HCT116 (cell line): ENCODE measurements around the gene KANK4. TPM values are rescaled to one million over a fixed set of nuclear protein-coding genes. Genes with fewer than 3 reads are reported as not detected.

Source experiments
- ATAC-seq: fragments of 200-7000 bp; cut with Tn5 transposase; 2 replicates; pipeline ENCODE4 v1.9.1; 2020; ENCODE audit warnings: mild to moderate bottlenecking, moderate library complexity
- BruUV-seq: library from RNA; stranded (reverse); fragments of 400-500 nt; replicated peaks from 2 replicates; lab custom pipeline; 2021; lab: Mats Ljungman, UMichigan
- CTCF ChIA-PET: fragments of 300-600 bp; sonication (Branson Sonifier 250); formaldehyde crosslinking; loops from one replicate; lab custom pipeline; 2021; ENCODE audit warnings: antibody characterized with exemption; lab: Charles Lee
- POLR2A ChIA-PET: fragments of 300-600, 350-600 bp; sonication (Branson Sonifier 250); formaldehyde crosslinking; loops from one replicate; lab custom pipeline; 2021; ENCODE audit warnings: antibody characterized with exemption; lab: Charles Lee
- RAD21 ChIA-PET, 2 experiments: fragments of 300-600 bp; sonication (Branson Sonifier 250); formaldehyde crosslinking; loops; one replicate each; lab custom pipeline; 2023; ENCODE audit warnings: low total read pairs in 2 of 2; ENCODE audit not compliant: uncharacterized antibody in 2 of 2, unreplicated experiment in 2 of 2, low non-redundant PET in 1 of 2; lab: Charles Lee
- DNase-seq: peaks from one replicate; pipeline ENCODE4 v3.0.0-alpha.2; 2010; ENCODE audit warnings: low read depth, low spot score
- H2AFZ ChIP-seq: fragments of 200-600 bp; shearing (Covaris generic), sonication (generic); 2 replicates; pipeline ENCODE4 v1.6.1; 2017; ENCODE audit warnings: low read depth, mixed run types, mixed read lengths, antibody characterized with exemption, low read length; ENCODE audit not compliant: poor library complexity, severe bottlenecking
- H3K27ac ChIP-seq: 2 replicates; pipeline ENCODE4 v1.5.1; 2012; ENCODE audit warnings: low read depth, low read length
- H3K27me3 ChIP-seq: fragments of 200-600 bp; sonication (generic); 2 replicates; pipeline ENCODE4 v1.6.1; 2016; ENCODE audit warnings: mixed run types, low read length, mixed read lengths; ENCODE audit not compliant: insufficient read depth
- H3K36me3 ChIP-seq, 2 experiments: fragments of 200-500 bp in 1 of 2; fragments of 200-600 bp in 1 of 2; sonication (Bioruptor generic) in 1 of 2; sonication (generic) in 1 of 2; 2 replicates each; pipeline versions ENCODE4 v1.5.1 to v1.6.1; 2014 to 2016; ENCODE audit warnings: low read length in 2 of 2, inconsistent platforms in 1 of 2, mixed read lengths in 1 of 2, mixed run types in 1 of 2; ENCODE audit not compliant: insufficient read depth in 2 of 2, control insufficient read depth in 1 of 2
- H3K4me1 ChIP-seq, 2 experiments: fragments of 200-600 bp in 1 of 2; sonication (generic) in 1 of 2; 2 replicates each; pipeline versions ENCODE4 v1.5.1 to v1.6.1; 2012 to 2017; ENCODE audit warnings: low read length in 2 of 2, inconsistent platforms in 1 of 2, mild to moderate bottlenecking in 1 of 2, mixed read lengths in 1 of 2, mixed run types in 1 of 2, moderate library complexity in 1 of 2; ENCODE audit not compliant: insufficient read depth in 2 of 2, control insufficient read depth in 1 of 2
- H3K4me2 ChIP-seq: fragments of 200-600 bp; sonication (generic); 2 replicates; pipeline ENCODE4 v1.6.1; 2017; ENCODE audit warnings: mixed run types, low read length, mixed read lengths
- H3K4me3 ChIP-seq, 2 experiments: fragments of 200-600 bp in 1 of 2; sonication (generic) in 1 of 2; replicated peaks in 1 of 2; 2 replicates each; pipeline ENCODE4 v1.5.1; 2011 to 2016; ENCODE audit warnings: low read length in 2 of 2, control low read depth in 1 of 2, low read depth in 1 of 2, mild to moderate bottlenecking in 1 of 2, mixed read lengths in 1 of 2, mixed run types in 1 of 2
- H3K79me2 ChIP-seq: fragments of 200-600 bp; sonication (generic); 2 replicates; pipeline ENCODE4 v1.6.1; 2017; ENCODE audit warnings: mild to moderate bottlenecking, mixed run types, low read length, moderate library complexity, mixed read lengths; ENCODE audit not compliant: insufficient read depth
- H3K9ac ChIP-seq: fragments of 200-600 bp; sonication (generic); 2 replicates; pipeline ENCODE4 v1.6.1; 2016; ENCODE audit warnings: low read length, mixed read lengths
- H3K9me2 ChIP-seq: fragments of 200-600 bp; sonication (generic), shearing (Covaris generic); 2 replicates; pipeline ENCODE4 v1.6.1; 2017; ENCODE audit warnings: mixed run types, mild to moderate bottlenecking, moderate library complexity; ENCODE audit not compliant: insufficient read depth
- H3K9me3 ChIP-seq, 2 experiments: fragments of 200-500 bp in 1 of 2; fragments of 200-600 bp in 1 of 2; sonication (Bioruptor generic) in 1 of 2; sonication (generic) in 1 of 2; 2 replicates each; pipeline ENCODE4 v1.6.1; 2014 to 2017; ENCODE audit warnings: low read length in 2 of 2, mixed read lengths in 2 of 2, inconsistent platforms in 1 of 2, low read depth in 1 of 2, mild to moderate bottlenecking in 1 of 2, mixed run types in 1 of 2, moderate library complexity in 1 of 2; ENCODE audit not compliant: control insufficient read depth in 1 of 2, insufficient read depth in 1 of 2
- H4K20me1 ChIP-seq: fragments of 200-600 bp; sonication (generic), shearing (Covaris generic); 2 replicates; pipeline ENCODE4 v1.6.1; 2017; ENCODE audit warnings: mixed run types, mild to moderate bottlenecking, moderate library complexity; ENCODE audit not compliant: insufficient read depth
- ATF3 ChIP-seq: IDR thresholded peaks from 2 replicates; pipeline ENCODE4 v1.6.1; 2012
- CBX3 ChIP-seq: IDR thresholded peaks from 2 replicates; pipeline ENCODE4 v1.6.1; 2012; ENCODE audit warnings: low read depth
- CTCF ChIP-seq, 3 experiments: fragments of 200-600 bp in 1 of 3; sonication (generic) in 1 of 3; IDR thresholded peaks in 2 of 3; conservative IDR thresholded peaks in 1 of 3; 2 replicates each; pipeline ENCODE4 v1.5.1; 2012 to 2017; ENCODE audit warnings: low read depth in 2 of 3, low read length in 2 of 3, antibody characterized with exemption in 1 of 3, borderline replicate concordance in 1 of 3, control low read depth in 1 of 3, mild to moderate bottlenecking in 1 of 3, mixed read lengths in 1 of 3, mixed run types in 1 of 3, moderate library complexity in 1 of 3; ENCODE audit not compliant: insufficient read depth in 1 of 3
- POLR2AphosphoS5 ChIP-seq: IDR thresholded peaks from 2 replicates; pipeline ENCODE4 v1.6.1; 2011; ENCODE audit warnings: mild to moderate bottlenecking, low read depth, low read length, moderate library complexity
- ZBTB33 ChIP-seq: IDR thresholded peaks from 2 replicates; pipeline ENCODE4 v1.6.1; 2011; ENCODE audit warnings: mild to moderate bottlenecking, low read length, moderate library complexity; ENCODE audit not compliant: insufficient replicate concordance; ENCODE audit errors: extremely low read depth
- intact Hi-C: fragments of 100-400 bp; cut with micrococcal nuclease; formaldehyde crosslinking; loops from 2 replicates; pipeline ENCODE4 v1.10.0; 2022
- total RNA-seq: library from RNA; stranded (reverse); gene quantifications from one replicate; pipeline ENCODE4 v1.2.1, GENCODE V29; 2021; ENCODE audit not compliant: unreplicated experiment

Gene KANK4
- total RNA-seq, 1 experiment from 2014 or later: not detected

- BruUV-seq: no TSS peak
- H3K4me3 ChIP-seq: no peak overlapping the region
- peaks cover 0 to 6% of the 10 kb centered on the region in 2 experiments; a peak in 1 of 4 replicates for H3K4me1 ChIP-seq
- ChIA-PET CTCF (no interaction called here), RAD21 (no interaction called here)
- H3K79me2 ChIP-seq: no peaks in the 10 kb centered on the region
- DNase-seq (no peak), ATAC-seq (no peak)
- H3K4me2 ChIP-seq: no peak overlapping the region
- no peaks in the 10 kb centered on the region for H3K36me3 ChIP-seq
- H3K9me2 ChIP-seq: no peaks in the 10 kb centered on the region
- H3K27ac ChIP-seq: no peak overlapping the region
- no peak overlapping the region for H2AFZ ChIP-seq
- intact Hi-C loops: no loop called here
- H3K27me3 ChIP-seq: no peaks in the 10 kb centered on the region
- no peak for TF ChIP-seq POLR2AphosphoS5
- no peak for TF ChIP-seq ZBTB33
- no peak for TF ChIP-seq ATF3
- TF ChIP-seq CTCF (IDR thresholded peaks at IDR 0.05 in 2 of 3, conservative IDR thresholded peaks at IDR 0.05 in 1 of 3; ENCODE audit: borderline replicate concordance in 1 of 3, insufficient read depth in 1 of 3, low read depth in 2 of 3, low read length in 2 of 3): no peak
- no peak for TF ChIP-seq CBX3
- TF ChIP-seq, all 23 proteins: peak for 0
- Histone ChIP-seq H3K9me3 (no peaks in the 10 kb centered on the region), H3K9ac (no peak overlapping the region), H4K20me1 (no peaks in the 10 kb centered on the region)
- POLR2A ChIA-PET: no interaction called here
These were observed 34.6 kb upstream of the KANK4 start for GRCh38 chr1:62353853-62354252.
